ENCODE results near the gene DCLRE1B.

Gene DCLRE1B

GRCh38 chr1:113887402-113888175 is 17.5 kb upstream of the DCLRE1B start, which contains the start of gene BCL2L15:
Gene BCL2L15 (minus strand): TSS chr1:113887581. CDS start chr1:113887375, 206 bp downstream.
- DNase-seq (ENCODE audit: low read depth): no peak

DNA sequence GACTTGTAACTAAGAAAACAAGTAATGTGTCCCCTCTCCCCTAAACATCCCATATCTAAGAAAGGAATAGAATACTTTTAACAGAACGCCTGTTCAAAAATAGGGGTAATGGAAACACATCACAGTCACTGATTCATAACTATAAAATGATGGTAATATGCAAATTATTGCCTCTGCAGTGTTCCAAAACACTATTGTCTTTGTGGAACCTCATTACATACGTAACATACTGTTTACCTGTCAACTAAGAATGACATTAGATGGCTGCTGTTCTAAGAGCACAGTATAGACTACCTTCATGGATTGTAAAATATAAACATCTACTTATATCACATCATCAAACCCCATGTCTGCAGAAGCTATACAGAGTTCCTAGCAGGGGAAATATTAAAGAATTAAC is 14.3 kb upstream of the DCLRE1B start:
- no peak for DNase-seq (ENCODE audit: low read depth)

DNA sequence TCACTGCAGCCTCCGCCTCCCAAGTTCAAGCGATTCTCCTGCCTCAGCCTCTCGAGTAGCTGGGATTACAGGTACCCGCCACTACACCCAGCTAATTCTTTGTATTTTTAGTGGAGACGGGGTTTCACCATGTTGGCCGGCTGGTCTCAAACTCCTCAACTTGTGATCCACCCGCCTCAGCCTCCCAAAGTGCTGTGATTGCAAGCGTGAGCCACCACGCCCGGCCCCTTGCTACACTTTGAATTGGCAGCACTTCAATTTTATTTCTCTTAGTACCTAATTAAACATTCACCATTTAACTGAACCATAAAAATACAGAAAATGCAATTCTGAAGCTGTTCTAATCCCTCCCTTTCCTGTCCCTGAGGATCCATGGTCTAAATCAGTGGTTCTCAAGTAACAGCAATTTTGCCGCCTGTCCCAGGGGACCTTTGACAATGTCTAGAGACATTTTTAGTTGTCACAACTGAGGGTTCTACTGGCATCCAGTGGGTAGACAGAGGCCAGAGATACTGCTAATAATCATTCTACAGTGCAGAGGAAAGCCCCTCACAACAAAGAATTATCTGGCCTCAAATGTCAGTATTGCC is 13.4 kb upstream of the DCLRE1B start:
- no peak for DNase-seq (ENCODE audit: low read depth)

DNA sequence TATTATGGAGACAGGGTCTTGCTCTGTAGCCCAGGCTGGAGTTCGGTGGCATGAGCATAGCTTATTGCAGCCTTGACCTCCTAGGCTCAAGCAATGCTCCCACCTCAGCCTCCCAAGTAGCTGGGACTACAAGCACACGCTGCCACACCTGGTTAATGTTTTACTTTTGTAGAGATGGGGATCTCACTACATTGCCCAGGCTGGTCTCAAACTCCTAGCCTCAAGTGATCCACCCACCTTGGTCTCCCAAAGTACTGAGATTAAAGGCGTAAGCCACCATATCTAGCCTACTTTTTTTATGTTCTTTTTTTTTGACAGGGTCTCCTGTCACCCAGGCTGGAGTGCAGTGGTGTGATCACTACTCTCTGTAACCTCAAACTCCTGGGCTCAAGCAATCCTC is 11.9 kb upstream of the DCLRE1B start:
- DNase-seq (ENCODE audit: low read depth): no peak

- DNase-seq (ENCODE audit: low read depth): no peak
These were observed 10.0 kb upstream of the DCLRE1B start for GRCh38 chr1:113895098-113895497.

- DNase-seq (ENCODE audit: low read depth): no peak
These were observed 9.2 kb upstream of the DCLRE1B start for GRCh38 chr1:113895961-113896360.

DNA sequence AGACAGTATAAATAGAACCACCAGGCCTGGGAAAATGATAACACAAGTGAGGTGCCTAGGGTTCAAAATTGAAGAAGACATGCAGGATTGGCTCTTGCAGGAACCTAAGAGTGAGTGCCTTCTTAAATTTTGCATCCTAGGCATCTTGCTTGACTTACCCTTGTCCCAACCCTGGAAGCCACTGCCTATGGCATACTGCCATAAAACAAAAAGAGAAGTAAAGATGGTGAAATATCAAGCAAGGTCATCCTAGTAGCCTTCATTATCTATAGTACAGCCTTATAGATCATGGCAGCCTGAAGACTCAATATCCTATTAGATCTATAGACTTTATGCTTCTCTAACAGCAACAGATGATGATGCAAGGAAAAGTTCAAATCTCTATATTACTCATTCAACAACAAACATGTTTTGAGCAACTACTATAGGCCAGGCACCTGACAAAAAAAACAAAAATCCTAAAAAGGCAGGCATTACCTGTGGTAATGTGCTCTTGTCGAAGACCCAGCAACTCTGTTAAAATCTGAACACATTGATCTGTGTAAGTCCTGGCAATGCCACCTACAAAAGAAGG is 6.8 kb upstream of the DCLRE1B start:
- DNase-seq (ENCODE audit: low read depth): no peak

DNA sequence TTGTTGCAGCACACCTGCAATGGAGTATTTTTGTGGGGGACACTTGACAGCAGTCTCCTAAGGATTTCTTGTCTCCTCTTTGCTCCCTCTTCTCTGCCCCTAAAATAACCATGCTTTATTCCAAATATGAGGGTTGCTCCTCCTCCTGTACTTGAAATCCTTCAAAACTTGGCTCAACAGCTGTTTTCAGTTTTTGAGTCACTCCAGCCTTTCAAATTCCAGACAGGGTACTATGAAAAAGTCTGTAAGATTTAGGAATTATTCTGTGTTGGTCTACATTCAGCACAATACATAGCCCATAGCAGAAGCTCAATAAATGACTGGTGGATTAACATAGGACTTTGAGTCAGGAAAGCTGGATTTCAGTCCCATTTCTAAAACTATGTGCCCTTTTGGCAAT is 6.0 kb upstream of the DCLRE1B start:
- no peak for DNase-seq (ENCODE audit: low read depth)

DNA sequence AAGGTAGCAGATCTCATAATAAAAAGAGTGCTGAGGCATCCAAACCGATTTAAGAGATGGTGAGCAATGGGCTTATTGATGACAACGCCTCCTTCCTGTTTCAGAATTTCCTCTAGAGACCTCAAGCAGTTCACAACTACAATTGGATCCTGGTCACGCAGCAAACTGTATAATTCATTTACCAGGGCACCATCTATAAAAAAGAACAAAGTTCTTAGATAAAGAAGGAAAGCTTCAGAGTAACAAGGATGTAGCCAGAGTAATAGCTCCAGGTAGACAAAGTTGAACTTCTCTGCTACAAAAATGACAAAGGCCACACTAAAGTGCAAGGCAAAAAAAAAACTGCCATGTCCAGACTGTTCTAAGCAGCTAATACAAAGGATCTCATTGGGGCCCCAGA is 3.9 kb upstream of the DCLRE1B start:
- no peak for DNase-seq (ENCODE audit: low read depth)

- peak; percentile 1 for DNase-seq (ENCODE audit: low read depth)
These were observed 1.4 kb upstream of the DCLRE1B start for GRCh38 chr1:113903501-113904292.

DNA sequence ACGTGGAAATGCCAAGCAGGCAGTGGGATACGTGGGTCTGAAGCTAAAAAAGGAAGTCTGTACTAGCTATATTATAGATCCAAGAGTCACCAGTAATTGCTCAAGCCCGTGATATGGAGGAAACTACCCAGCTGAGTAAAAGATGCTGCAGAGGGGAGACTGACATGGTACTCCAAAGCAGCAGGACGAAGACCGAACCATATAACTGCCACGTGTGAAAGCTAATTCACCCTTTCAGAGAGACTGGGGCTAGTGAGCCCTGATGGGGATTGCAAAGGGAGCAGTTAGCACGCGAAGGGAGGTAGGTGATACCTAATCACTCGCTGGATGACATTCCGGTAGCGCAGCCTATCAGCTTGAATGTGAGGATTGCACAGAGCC is 843 bp upstream of the DCLRE1B start:
- no peak for DNase-seq (ENCODE audit: low read depth)

- DNase-seq (ENCODE audit: low read depth): no peak
These were observed 322 bp downstream of the DCLRE1B start for GRCh38 chr1:113905435-113905861.

DNA sequence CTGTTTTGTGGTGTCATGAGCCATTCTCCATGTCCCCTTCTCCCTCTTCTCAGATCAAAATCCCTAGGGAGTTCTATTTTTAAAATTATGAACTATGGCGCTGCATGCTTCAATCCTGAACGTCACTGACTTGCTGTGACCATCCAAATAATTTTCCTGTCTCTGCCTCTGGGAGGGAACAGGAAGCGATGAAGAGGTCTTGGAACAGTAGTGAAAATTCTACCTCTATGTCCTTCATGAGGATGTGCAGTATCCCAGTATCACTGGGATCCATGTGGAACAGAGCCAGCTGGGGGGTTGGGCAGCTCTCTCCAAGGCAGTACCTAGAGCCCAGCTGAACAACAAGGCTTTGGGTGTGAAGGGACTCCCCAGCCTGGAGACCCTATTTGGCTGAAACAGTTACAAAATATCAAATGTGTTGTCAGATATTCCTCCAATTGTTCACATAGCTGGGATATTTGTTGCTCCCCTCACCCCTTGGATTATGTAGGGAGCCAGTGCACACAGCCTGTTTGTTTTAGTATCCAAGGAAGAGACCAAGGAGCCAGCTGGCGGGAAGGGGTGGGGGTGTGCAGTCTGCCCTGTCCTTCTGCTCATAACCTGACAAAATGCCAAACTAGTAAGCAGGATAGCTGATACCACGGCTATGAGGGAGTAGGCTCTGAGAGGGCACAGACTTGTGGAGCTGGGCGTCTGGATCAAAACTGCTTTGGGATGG is 7.6 kb downstream of the DCLRE1B start:
- DNase-seq (ENCODE audit: low read depth): no peak

- no peak for DNase-seq (ENCODE audit: low read depth)
These were observed 8.2 kb downstream of the DCLRE1B start for GRCh38 chr1:113913312-113913668.

GRCh38 chr1:113913887-113914664 is 8.9 kb downstream of the DCLRE1B start:
- DNase-seq (ENCODE audit: low read depth): no peak

DNA sequence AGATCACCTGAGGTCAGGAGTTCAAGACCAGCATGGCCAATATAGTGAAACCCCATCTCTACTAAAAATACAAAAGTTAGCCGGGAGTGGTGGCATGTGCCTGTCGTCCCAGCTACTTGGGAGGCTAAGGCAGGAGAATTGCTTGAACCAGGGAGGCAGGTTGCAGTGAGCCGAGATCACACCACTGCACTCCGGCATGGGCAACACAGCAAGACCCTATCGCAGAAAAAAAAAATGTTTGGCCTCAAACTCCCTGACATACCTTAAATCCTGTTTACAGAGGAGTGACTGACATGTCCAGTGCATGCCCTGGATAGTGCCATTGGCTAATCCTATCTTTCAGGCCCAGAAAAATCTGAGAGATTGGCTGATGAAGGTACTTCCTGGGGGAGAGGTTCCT is 11.8 kb downstream of the DCLRE1B start:
- no peak for DNase-seq (ENCODE audit: low read depth)

DNA sequence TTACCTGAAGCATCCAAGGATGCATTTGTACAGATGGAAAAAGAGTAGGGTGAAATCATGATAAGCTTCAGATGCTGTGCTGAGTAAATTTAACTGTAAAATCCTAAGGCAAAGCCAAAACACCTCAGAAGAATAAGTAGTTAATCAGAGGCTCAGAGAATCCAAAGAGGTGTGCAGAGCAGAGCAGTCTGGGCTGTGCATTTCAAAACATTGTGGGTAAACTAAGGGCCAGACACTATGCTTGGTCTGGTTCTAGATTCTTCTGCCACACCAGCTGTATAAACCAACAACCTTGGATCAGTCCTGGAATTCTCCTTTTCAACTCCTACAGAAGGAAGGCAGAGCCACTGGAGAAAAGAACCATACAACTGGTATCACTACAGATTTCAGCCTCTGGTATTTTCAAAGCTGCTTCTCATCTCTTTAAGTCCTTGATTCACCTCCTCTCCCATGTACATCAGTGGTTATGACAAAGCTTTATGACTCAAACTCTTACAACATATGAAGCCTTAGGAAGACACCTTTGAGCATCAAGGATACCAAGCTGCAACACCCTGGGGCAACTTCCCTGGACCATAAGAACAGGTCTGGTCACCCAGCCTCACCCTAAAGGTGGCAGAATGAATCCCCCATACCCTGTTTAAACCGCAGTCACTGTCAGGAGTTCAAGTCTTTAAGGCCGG is 12.4 kb downstream of the DCLRE1B start:
- no peak for DNase-seq (ENCODE audit: low read depth)

- no peak for DNase-seq (ENCODE audit: low read depth)
These were observed 13.1 kb downstream of the DCLRE1B start for GRCh38 chr1:113918243-113918642.

DNA sequence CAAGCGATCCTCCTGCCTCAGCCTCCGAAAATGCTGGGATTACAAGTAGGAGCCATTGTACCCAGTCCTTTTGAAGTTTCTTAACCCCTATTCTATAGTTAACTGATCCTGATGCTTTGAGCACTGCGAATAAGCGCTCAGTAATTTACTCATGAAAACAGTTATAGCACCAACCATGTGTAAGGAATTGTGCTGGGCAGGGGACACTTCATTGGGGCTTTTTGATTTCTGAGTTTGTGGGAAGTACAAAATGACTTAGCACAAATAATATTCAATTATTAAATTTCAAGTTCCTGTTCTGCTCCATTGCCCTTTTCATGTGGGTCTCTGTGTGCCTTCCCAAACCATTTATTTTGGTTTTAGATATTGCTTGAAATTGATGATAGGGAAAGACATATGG is 17.8 kb downstream of the DCLRE1B start:
- DNase-seq (ENCODE audit: low read depth): no peak

GRCh38 chr1:113924473-113924872 is 19.3 kb downstream of the DCLRE1B start:
- DNase-seq (ENCODE audit: low read depth): no peak

Data from activated T-cell treated with anti-CD3 and anti-CD28 coated beads for 1 hour (primary cell).